Measurements from ENCODE around the gene KRTAP5-7. TPM values are rescaled to one million over a fixed set of nuclear protein-coding genes. Genes with fewer than 3 reads are reported as not detected.
A peak's percentile ranks its signal among the peaks of the same experiment; 100 is the strongest.
"Not testable (repeated sequence)": the region's sequence is repeated elsewhere in the genome, so short reads cannot be mapped to it uniquely, and the experiment has no call there.

The KRTAP5-7 gene
- total RNA-seq, 1 experiment from 2014 or later = not detected

GRCh38 chr11:71564430-71564829 lies 37.4 kb downstream of the KRTAP5-7 start:
- no peaks in the 10 kb centered on the region for H3K9me2 ChIP-seq (replicated peaks; ENCODE audit: low read length)
- H3K4me3 ChIP-seq (ENCODE audit: low read length) = no peak overlapping the region
- DNase-seq (no peak), ATAC-seq (no peak)
- H3K9me3 ChIP-seq (ENCODE audit: low read length) = no peaks in the 10 kb centered on the region
- intact Hi-C loops (cut with micrococcal nuclease) = no loop called here
- no peaks in the 10 kb centered on the region for H3F3A ChIP-seq (ENCODE audit: low read length, unreplicated experiment)
- H3K4me1 ChIP-seq (ENCODE audit: insufficient read depth, low read length) = peaks cover 28% of the 10 kb centered on the region
- CTCF ChIA-PET = interaction anchor here (2.1 kb wide), 1 partner anchor 15 kb away, joined by 7 read pairs; no protein-coding TSS in a partner anchor
- no peak overlapping the region for H3K9ac ChIP-seq (ENCODE audit: low read length)
- no peaks in the 10 kb centered on the region for H3K36me3 ChIP-seq (ENCODE audit: low read depth, low read length)
- TF ChIP-seq CTCF (conservative IDR thresholded peaks at IDR 0.05; ENCODE audit: low read depth, low read length) (no peak), EZH2phosphoT487 (IDR thresholded peaks at IDR 0.05; ENCODE audit: borderline replicate concordance, low read length) (no peak), EZH2 (IDR thresholded peaks at IDR 0.05; ENCODE audit: low read length, unreplicated experiment) (no peak)
- no TSS peak for BruUV-seq (replicated peaks)
- H2AFZ ChIP-seq (ENCODE audit: low read length) = no peak overlapping the region
- no peak overlapping the region for H3K27ac ChIP-seq (ENCODE audit: low read length)
- no peak overlapping the region for H3K4me2 ChIP-seq (ENCODE audit: low read length)
- H3K27me3 ChIP-seq (ENCODE audit: low read length) = no peaks in the 10 kb centered on the region
- H4K20me1 ChIP-seq (ENCODE audit: low read length) = no peaks in the 10 kb centered on the region
- POLR2A ChIA-PET (ENCODE audit: unreplicated experiment) = no interaction called here
- H3K79me2 ChIP-seq (ENCODE audit: low read length) = no peaks in the 10 kb centered on the region

GRCh38 chr11:71565263-71565662 lies 38.2 kb downstream of the KRTAP5-7 start, which contains the start of gene KRTAP5-10:
KRTAP5-10 (plus strand) TSS chr11:71565563; CDS start chr11:71565588, 25 bp downstream.
- Histone ChIP-seq H3K4me2 (ENCODE audit: low read length) (no peak within 1 kb of the TSS), H3K9me3 (ENCODE audit: low read length) (no peaks in the 10 kb centered on the region), H3F3A (ENCODE audit: low read length, unreplicated experiment) (no peaks in the 10 kb centered on the region), H3K4me3 (ENCODE audit: low read length) (no peak within 1 kb of the TSS), H3K4me1 (ENCODE audit: insufficient read depth, low read length) (peaks cover 28% of the 10 kb centered on the region), H2AFZ (ENCODE audit: low read length) (no peak within 1 kb of the TSS), H3K27ac (ENCODE audit: low read length) (no peak within 1 kb of the TSS), H4K20me1 (ENCODE audit: low read length) (no peaks in the 10 kb centered on the region), H3K27me3 (ENCODE audit: low read length) (no peaks in the 10 kb centered on the region), H3K9me2 (replicated peaks; ENCODE audit: low read length) (no peaks in the 10 kb centered on the region), H3K79me2 (ENCODE audit: low read length) (no peaks in the 10 kb centered on the region), H3K36me3 (ENCODE audit: low read depth, low read length) (no peaks in the 10 kb centered on the region), H3K9ac (ENCODE audit: low read length) (no peak within 1 kb of the TSS)
- intact Hi-C loops (cut with micrococcal nuclease) = no loop called here
- POLR2A ChIA-PET (ENCODE audit: unreplicated experiment) = no interaction called here
- TF ChIP-seq EZH2phosphoT487 (IDR thresholded peaks at IDR 0.05; ENCODE audit: borderline replicate concordance, low read length) (no peak), EZH2 (IDR thresholded peaks at IDR 0.05; ENCODE audit: low read length, unreplicated experiment) (no peak), CTCF (conservative IDR thresholded peaks at IDR 0.05; ENCODE audit: low read depth, low read length) (no peak)
- CTCF ChIA-PET = no interaction called here
- no peak for DNase-seq
- ATAC-seq = no peak
- BruUV-seq (replicated peaks) = no TSS peak

- Histone ChIP-seq H4K20me1 (ENCODE audit: low read length) (no peaks in the 10 kb centered on the region), H3F3A (ENCODE audit: low read length, unreplicated experiment) (no peaks in the 10 kb centered on the region), H3K27me3 (ENCODE audit: low read length) (no peaks in the 10 kb centered on the region), H3K36me3 (ENCODE audit: low read depth, low read length) (no peaks in the 10 kb centered on the region), H2AFZ (ENCODE audit: low read length) (no peak overlapping the region), H3K79me2 (ENCODE audit: low read length) (no peaks in the 10 kb centered on the region), H3K4me1 (ENCODE audit: insufficient read depth, low read length) (peaks cover 28% of the 10 kb centered on the region), H3K27ac (ENCODE audit: low read length) (no peak overlapping the region), H3K9me2 (replicated peaks; ENCODE audit: low read length) (no peaks in the 10 kb centered on the region), H3K4me3 (ENCODE audit: low read length) (no peak overlapping the region), H3K9ac (ENCODE audit: low read length) (no peak overlapping the region), H3K4me2 (ENCODE audit: low read length) (no peak overlapping the region), H3K9me3 (ENCODE audit: low read length) (no peaks in the 10 kb centered on the region)
- BruUV-seq (replicated peaks) = no TSS peak
- POLR2A ChIA-PET (ENCODE audit: unreplicated experiment) = no interaction called here
- intact Hi-C loops (cut with micrococcal nuclease) = no loop called here
- ATAC-seq (no peak), DNase-seq (peak; percentile 45)
- CTCF ChIA-PET = no interaction called here
- TF ChIP-seq CTCF (conservative IDR thresholded peaks at IDR 0.05; ENCODE audit: low read depth, low read length) = no peak
- TF ChIP-seq EZH2phosphoT487 (IDR thresholded peaks at IDR 0.05; ENCODE audit: borderline replicate concordance, low read length) = no peak
- no peak for TF ChIP-seq EZH2 (IDR thresholded peaks at IDR 0.05; ENCODE audit: low read length, unreplicated experiment)
These were observed 39.1 kb downstream of the KRTAP5-7 start for GRCh38 chr11:71566081-71566620.

- BruUV-seq (replicated peaks); H4K20me1 ChIP-seq (ENCODE audit: low read length); ATAC-seq; H3K9me3 ChIP-seq (ENCODE audit: low read length); H3F3A ChIP-seq (ENCODE audit: low read length, unreplicated experiment); H3K36me3 ChIP-seq (ENCODE audit: low read depth, low read length); H3K4me3 ChIP-seq (ENCODE audit: low read length); H3K9me2 ChIP-seq (replicated peaks; ENCODE audit: low read length); intact Hi-C loops (cut with micrococcal nuclease); H3K27ac ChIP-seq (ENCODE audit: low read length); DNase-seq; H3K9ac ChIP-seq (ENCODE audit: low read length); H3K79me2 ChIP-seq (ENCODE audit: low read length); H3K27me3 ChIP-seq (ENCODE audit: low read length); H2AFZ ChIP-seq (ENCODE audit: low read length); H3K4me2 ChIP-seq (ENCODE audit: low read length); CTCF ChIA-PET: not testable (repeated sequence)
- peaks cover 24% of the 10 kb centered on the region for H3K4me1 ChIP-seq (ENCODE audit: insufficient read depth, low read length)
- POLR2A ChIA-PET (ENCODE audit: unreplicated experiment) = interaction anchor here (0.6 kb wide), 1 partner anchor 14 kb away, joined by 6 read pairs; no protein-coding TSS in a partner anchor
These were observed 39.8 kb downstream of the KRTAP5-7 start for GRCh38 chr11:71566626-71567599.
